ENCODE data around the gene MAGI2. TPM values are rescaled to one million over a fixed set of nuclear protein-coding genes. Genes with fewer than 3 reads are reported as not detected.
"Not testable (repeated sequence)": the region's sequence is repeated elsewhere in the genome, so short reads cannot be mapped to it uniquely, and the experiment has no call there.

MAGI2 gene
- total RNA-seq, 4 donors from 2014 or later, result 7.8 to 44.7 (median 21.1) TPM

DNA sequence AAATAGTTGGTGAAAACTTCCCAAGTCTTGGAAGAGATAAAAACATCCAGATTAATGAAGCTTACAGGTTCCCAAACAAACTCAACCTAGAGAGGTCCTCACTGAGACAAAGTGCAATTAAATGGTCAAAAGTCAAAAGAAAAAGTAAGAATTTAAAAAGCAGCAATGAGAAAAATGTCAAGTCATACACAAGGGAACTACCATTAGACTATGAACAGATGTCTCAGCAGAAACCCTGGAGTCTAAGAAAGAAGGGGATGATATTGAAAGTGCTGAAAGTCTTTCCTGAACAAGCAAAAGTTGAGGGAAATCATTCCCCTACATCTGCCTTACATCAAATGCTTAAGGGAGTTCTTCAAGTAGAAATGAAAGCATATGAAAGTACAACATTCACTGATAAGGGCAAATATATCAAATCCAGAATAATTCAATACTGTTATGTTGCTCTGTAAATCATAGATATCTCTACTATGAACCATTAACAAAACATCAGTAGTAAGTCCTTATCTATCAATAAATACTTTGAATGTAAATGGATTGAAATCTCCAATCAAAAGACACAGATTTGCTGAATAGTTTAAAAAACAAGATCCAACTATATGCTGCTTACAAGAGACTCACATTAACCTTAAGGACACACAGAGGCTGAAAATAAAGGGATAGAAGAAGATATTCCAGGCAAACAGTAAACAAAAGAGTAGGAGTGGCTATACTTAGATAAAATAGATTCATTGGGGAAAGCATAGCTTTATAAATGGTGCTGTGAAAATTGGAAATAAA lies 1205.4 kb downstream of the MAGI2 start:
- no peak overlapping the region for H3K4me3 ChIP-seq
- TF ChIP-seq POLR2AphosphoS5 (IDR thresholded peaks at IDR 0.05) (no peak), POLR2A (IDR thresholded peaks at IDR 0.05) (no peak), EP300 (IDR thresholded peaks at IDR 0.05) (no peak)
- TF ChIP-seq, protein P1, sequence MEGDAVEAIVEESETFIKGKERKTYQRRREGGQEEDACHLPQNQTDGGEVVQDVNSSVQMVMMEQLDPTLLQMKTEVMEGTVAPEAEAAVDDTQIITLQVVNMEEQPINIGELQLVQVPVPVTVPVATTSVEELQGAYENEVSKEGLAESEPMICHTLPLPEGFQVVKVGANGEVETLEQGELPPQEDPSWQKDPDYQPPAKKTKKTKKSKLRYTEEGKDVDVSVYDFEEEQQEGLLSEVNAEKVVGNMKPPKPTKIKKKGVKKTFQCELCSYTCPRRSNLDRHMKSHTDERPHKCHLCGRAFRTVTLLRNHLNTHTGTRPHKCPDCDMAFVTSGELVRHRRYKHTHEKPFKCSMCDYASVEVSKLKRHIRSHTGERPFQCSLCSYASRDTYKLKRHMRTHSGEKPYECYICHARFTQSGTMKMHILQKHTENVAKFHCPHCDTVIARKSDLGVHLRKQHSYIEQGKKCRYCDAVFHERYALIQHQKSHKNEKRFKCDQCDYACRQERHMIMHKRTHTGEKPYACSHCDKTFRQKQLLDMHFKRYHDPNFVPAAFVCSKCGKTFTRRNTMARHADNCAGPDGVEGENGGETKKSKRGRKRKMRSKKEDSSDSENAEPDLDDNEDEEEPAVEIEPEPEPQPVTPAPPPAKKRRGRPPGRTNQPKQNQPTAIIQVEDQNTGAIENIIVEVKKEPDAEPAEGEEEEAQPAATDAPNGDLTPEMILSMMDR (IDR thresholded peaks at IDR 0.05), result no peak
- ATAC-seq, result no peak
- H3K4me1 ChIP-seq, result no peaks in the 10 kb centered on the region
- peaks cover 0 to 14% (median 0%) of the 10 kb centered on the region in 3 donors for H3K9me3 ChIP-seq
- no peaks in the 10 kb centered on the region for H3K27me3 ChIP-seq
- H3K27ac ChIP-seq, result no peak overlapping the region
- no peaks in the 10 kb centered on the region for H3K36me3 ChIP-seq

DNA sequence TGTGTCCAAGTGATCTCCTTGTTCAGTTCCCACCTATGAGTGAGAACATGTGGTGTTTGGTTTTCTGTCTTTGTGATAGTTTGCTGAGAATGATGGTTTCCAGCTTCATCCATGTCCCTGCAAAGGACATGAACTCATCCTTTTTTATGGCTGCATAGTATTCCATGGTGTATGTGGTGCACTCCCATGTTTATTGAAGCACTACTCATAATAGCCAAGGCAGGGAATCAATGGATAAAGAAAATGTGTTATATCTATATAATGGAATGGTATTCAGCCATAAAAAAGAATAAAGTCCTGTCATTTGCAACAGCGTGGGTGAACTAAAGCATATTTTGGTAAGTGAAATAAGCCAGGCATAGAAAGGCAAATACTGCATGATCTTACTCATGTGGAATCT lies 1213.3 kb downstream of the MAGI2 start:
- not testable (repeated sequence) for H3K4me3 ChIP-seq, H3K9me3 ChIP-seq, H3K36me3 ChIP-seq, H3K27me3 ChIP-seq, H3K4me1 ChIP-seq, H3K27ac ChIP-seq, ATAC-seq
- WGBS, 2 donors (ENCODE audit: low coverage in 1 of 2), result 100% methylated on average over 1 of the region's 1 CpG

DNA sequence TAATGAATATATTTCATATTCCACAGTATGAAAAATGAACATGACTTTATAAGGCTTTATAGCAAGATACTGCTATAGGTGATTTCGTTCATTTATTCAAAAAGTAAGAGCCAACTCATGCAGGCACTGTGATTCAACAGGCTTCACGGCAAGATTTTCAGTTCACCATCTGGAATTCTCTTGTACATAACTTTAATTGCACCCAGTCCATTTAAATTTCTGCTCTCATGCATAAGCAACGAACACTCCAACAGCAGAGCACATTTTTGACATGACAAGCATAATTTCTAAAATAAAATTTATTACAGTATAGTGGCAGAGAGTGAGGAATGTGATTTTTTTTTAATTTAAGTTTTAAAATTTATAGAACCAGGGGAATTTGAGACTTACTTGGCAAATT lies 1218.8 kb downstream of the MAGI2 start:
- WGBS, 2 donors (ENCODE audit: low coverage in 1 of 2), result 63 to 84% methylated on average over 3 of the region's 3 CpGs

DNA sequence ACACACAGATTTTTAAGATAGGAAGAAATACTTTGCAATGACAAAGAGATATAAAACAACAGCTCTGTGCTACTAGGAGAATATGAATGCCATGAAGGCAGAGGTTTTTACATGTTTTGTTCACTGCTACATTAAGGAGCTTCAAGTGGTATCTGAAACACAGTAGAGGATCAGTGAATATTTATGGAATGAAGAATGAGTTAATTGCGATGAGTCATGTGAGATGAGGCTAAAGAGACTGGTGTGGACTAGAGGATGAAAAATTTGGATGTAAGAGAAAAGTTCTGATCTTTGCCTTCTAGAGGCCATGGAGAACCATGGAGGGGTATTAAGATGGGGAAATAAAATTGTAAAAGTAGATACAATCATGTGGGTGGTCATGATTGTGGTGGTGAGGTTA lies 1220.7 kb downstream of the MAGI2 start:
- Histone ChIP-seq H3K9me3 (no peaks in the 10 kb centered on the region), H3K4me1 (no peaks in the 10 kb centered on the region), H3K27ac (no peak overlapping the region), H3K36me3 (no peaks in the 10 kb centered on the region), H3K27me3 (no peaks in the 10 kb centered on the region), H3K4me3 (no peak overlapping the region)
- TF ChIP-seq POLR2AphosphoS5 (IDR thresholded peaks at IDR 0.05) (no peak), EP300 (IDR thresholded peaks at IDR 0.05) (no peak), POLR2A (IDR thresholded peaks at IDR 0.05) (no peak)
- TF ChIP-seq, protein P1 (IDR thresholded peaks at IDR 0.05), result no peak
- 90 to 100% methylated on average over 1 of the region's 1 CpG for WGBS, 2 donors (ENCODE audit: low coverage in 1 of 2)
- ATAC-seq, result no peak

More for the DNA sequence above, 1218.8 kb downstream of the MAGI2 start:
- H3K27ac ChIP-seq, result no peak overlapping the region
- no peak for ATAC-seq
- TF ChIP-seq, protein P1 (IDR thresholded peaks at IDR 0.05), result no peak
- TF ChIP-seq EP300 (IDR thresholded peaks at IDR 0.05) (no peak), POLR2A (IDR thresholded peaks at IDR 0.05) (no peak), POLR2AphosphoS5 (IDR thresholded peaks at IDR 0.05) (no peak)
- H3K9me3 ChIP-seq, result no peaks in the 10 kb centered on the region
- no peak overlapping the region for H3K4me3 ChIP-seq
- H3K36me3 ChIP-seq, result no peaks in the 10 kb centered on the region
- no peaks in the 10 kb centered on the region for H3K27me3 ChIP-seq
- H3K4me1 ChIP-seq, result no peaks in the 10 kb centered on the region

DNA sequence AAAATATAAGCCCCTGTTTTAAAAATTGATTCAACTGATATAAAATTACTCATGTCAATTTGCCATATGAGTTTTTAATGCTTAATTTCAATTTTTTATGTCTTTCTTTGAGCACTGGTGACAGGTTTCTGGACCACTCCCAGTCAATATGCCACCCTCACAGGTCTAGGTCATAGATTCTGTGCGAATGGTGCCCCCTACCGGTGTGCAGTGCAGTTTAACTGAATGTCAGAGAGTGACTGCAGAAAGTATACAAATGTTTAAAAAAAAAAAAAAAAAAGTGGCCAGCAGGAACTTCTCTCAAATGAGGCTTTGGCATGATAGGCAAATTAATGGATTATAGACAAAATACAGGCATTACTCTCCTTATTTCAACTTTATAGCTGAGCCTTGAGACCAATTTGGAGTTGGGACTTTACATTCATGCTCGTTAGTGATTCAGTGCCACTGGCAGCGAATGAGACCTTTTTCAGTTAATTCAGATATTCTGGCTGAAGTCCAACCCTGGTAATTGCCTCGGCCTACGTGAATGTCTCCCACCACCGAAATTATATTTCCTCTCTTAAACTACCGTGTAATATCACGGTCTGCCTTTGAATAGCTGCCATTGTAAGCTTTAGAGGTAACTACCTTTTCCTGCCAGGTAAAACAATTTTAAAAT lies 1227.3 kb downstream of the MAGI2 start:
- Histone ChIP-seq H3K27me3 (no peaks in the 10 kb centered on the region), H3K36me3 (no peaks in the 10 kb centered on the region), H3K4me1 (peaks cover 4 to 29% (median 5%) of the 10 kb centered on the region in 3 donors), H3K9me3 (no peaks in the 10 kb centered on the region), H3K4me3 (no peak overlapping the region), H3K27ac (peak overlapping the region in 2 of 4 donors; percentile 35 to 57)
- 47 to 55% methylated on average over 8 to 9 of the region's 9 CpGs for WGBS, 2 donors (ENCODE audit: low coverage in 1 of 2)
- TF ChIP-seq POLR2A (IDR thresholded peaks at IDR 0.05) (no peak), POLR2AphosphoS5 (IDR thresholded peaks at IDR 0.05) (no peak)
- TF ChIP-seq, protein P1 (IDR thresholded peaks at IDR 0.05), result peak in 2 of 4 experiments; percentile 17 to 43
- no peak for ATAC-seq
